HG03342 (cell line): ENCODE results near the gene TTLL10.

Experiments
- ATAC-seq: cut with Tn5 transposase; IDR thresholded peaks from one replicate; pipeline ENCODE4 v1.9.1; 2021; ENCODE audit warnings: mild to moderate bottlenecking, moderate library complexity; ENCODE audit not compliant: unreplicated experiment

The TTLL10 gene

DNA sequence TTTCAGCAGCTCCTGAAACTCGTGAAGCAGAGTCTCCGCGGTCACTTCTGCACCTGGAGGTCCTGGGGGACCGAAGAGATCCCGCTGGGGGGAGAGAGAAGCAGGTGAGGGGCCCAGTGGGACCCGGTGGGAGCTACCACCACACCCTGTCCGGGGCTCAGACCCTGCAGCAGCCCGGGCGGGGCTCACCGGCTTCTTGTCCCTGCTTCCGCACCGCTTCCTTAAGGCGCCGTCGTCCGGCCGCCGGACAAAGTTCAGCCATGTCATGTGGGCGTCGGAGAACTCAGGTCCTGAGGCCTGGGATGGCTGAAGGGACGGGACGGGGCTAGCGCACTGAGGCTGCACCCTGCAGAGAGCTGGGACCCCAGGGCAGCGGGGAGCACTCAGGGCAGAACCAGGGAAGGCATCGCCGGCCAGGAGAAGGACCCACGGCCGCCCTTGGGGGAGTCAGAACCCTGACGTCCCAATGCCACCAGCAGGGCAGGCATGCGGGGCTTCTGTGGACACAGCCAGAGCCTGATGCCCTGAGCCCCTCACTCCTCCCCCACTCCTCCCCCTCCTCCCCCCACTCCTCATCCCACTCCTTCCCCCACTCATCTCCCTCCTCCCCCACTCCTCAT is 70.6 kb downstream of the TTLL10 start:
- no peak for ATAC-seq

DNA sequence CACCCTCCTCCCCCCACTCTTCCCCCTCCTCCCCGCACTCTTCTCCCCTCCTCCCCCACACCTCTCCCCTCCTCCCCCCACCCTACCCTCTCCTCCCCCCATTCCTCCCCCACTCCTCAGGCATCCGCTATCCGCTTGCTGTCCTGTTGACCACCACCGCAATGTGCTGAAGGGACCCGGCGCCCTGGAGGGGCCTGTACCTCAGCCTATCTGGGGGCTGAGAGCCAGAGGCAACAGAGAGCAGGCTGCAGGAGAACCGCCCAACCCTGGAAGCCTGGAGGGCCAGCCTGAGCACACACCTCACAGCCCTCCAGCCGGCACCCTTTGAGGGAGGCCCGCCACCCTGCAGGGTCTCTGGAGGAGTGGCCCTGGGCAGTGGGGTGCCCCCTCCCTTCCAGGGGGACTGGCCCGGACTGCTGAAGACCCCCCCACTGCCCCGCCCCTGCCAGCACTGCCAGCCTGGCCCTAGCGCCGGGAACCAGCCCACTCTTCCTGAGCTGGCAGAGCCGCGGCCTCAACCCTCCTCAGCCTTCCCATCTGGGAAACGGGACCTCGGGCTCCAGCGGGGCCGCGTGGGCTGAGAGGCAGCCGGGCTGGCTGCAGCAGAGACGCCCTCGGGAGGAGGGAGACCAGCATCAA is 71.6 kb downstream of the TTLL10 start:
- no peak for ATAC-seq

DNA sequence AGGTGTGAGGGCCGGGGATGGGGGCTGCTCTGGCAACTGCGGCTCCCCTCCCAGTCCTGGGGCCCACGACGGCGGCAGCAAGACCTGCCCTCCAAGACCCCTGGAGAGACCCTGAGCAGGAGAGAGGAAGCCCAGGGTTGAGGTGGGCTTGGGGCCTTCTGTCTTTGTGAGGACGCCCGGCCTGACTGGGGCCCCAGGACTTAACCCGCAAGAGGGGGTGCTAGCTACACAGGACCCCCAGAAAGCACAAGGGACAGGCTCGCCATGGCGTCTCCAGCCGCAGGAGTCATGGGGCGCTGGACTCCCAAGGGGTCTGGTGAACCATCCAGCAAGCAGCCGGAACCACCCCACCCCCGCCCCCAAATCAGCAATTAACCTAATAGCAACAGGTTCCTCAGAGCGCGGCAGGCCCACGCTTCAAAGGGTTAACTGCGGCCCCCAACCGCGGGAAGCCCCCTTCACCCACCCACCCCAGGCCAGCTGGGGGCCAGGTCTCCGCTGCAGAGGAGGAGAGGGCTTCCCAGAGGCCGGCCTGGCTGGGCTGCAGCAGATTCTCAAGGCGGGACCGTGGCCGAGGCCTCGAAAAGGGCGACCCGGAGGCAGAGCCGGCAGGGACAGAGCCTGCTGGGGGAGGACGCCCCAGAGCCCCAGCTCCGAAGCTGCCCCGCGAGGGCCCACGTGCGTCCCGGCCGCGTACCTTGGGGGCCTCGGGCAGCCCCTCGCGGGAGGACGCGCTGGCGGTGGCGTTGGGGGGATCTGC is 72.3 kb downstream of the TTLL10 start:
- no peak for ATAC-seq

DNA sequence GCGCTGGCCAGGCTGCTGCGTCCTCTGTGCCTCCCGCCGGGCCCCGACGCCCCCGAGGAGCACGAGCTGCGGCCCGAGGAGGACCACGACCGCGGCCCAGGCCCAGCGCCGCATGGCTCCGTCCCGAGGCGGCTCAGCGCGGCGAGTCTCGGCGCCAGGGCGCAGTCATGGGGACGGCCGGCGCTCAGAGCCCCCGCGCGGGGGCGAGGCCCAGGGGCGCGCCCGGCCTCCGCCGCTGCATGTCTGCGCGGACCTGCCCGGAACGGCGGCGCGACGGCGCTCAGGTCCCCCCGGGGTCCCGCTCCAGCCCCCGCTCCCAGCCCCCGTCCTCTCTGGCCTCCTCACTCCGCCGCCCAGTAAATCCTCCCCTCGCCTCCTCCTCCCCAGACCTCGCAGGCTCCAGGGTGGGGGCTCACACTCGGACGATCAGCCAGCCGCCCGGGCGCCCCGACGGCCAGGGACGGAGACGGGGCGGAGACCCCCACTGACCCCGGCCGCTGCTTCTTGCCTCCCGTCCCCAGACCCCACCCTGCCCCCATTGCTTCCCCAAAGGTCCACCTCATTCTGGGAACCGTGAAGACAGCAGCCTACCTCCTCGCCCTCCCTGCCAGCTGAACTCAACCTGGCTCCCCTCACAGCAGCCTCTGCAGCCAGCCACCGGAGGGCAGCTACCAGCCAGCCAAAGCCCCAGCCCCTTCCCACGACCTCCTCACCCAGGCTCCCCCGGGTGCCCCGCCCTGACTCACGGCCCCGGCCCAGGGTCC is 73.1 kb downstream of the TTLL10 start, which contains the start of gene C1QTNF12:
TSS of gene C1QTNF12 (minus strand) at position 146 of the 764 bp plus-strand sequence. CDS start at position 114, 32 bp downstream.
- ATAC-seq: no peak

DNA sequence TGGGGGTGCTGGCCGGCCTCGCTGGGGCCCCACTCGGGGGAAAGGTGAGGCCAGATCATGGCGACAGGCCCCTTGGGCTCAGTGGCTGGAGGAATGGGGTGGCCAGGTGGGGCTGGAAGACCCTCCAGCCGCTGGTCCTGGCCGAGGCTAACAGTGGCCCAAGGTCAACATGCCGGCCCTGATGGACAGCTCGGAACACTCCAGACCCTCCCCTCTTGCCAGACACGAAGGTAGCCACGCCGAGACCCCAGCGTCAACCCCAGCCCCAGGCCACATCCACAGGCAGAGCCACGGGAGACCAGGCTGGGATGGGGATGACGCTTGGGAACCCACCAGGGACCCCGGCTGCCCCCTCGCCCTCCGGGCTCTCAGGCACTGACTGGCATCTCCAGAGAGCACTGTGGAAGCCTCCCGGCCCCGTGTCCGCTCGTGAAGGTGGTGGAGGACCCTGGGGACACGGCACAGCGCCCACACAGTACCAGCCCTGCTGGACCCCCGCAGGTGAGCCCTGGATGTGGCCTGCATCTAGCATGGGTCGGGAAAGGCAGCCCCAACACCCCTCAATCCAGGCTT is 73.7 kb downstream of the TTLL10 start:
- ATAC-seq: no peak
